ENCODE results near the gene DNAJC28.

DNAJC28 gene

DNA sequence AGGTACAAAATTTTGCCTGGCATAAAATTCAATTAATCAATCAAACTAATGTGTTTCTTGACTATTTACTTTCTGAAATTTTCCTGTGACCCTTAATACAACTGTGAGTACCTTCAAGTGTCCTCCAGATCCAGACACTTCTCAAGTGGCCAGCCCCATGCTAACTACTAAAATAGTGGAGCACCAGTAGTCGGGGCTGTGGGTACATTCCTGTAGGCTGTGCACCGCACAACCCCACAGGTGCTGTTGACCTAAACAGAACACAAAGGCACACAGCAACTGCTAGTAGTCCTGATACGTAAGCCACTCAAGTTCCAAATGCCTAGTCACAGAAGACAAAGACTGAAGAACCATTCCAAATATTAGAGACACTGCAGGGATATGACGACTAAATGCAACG lies 48.3 kb downstream of the DNAJC28 start:
- TF ChIP-seq, protein P1, sequence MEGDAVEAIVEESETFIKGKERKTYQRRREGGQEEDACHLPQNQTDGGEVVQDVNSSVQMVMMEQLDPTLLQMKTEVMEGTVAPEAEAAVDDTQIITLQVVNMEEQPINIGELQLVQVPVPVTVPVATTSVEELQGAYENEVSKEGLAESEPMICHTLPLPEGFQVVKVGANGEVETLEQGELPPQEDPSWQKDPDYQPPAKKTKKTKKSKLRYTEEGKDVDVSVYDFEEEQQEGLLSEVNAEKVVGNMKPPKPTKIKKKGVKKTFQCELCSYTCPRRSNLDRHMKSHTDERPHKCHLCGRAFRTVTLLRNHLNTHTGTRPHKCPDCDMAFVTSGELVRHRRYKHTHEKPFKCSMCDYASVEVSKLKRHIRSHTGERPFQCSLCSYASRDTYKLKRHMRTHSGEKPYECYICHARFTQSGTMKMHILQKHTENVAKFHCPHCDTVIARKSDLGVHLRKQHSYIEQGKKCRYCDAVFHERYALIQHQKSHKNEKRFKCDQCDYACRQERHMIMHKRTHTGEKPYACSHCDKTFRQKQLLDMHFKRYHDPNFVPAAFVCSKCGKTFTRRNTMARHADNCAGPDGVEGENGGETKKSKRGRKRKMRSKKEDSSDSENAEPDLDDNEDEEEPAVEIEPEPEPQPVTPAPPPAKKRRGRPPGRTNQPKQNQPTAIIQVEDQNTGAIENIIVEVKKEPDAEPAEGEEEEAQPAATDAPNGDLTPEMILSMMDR (IDR thresholded peaks at IDR 0.05): no peak

DNA sequence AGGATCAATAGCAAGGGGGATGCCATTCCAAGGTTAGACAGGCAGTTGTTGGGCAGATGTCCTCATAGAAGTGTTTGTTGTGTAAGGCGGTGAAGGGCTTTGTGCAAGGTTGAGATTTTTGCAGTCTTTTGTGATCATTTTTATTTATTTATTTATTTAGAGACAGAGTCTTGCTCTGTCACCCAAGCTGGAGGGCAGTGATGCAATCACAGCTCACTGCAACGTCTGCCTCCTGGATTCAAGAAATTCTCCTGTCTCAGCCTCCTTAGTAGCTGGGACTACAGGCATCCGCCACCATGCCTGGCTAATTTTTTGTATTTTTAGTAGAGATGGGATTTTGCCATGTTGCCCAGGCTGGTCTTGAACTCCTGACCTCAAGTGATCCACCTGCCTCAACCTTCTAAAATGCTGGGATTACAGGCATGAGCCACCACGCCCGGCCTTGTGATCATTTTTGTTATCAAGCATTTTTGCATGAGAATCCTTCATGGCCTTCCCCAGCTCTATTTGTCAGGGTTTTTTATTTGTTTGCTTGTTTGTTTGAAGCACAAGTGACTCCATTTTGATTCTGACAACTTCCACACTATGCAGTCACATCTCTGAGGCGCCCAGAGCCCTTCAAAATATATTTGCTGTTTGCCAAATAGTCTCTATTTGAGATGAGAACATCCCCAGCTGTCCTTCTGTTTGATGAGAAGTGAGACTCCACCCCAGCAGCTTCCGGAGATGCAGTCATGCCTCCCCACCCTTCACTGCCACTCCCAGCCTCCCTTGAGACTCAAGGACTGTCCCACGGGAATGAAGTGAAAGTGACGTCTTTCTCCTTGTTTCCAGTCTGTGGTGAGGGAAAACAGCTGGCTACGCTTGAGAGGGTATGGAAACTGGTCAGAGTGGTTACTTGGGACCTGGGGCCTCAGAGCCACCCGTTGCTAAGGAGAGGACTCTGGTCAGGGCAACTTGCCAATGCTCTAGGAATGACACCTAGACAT lies 49.7 kb downstream of the DNAJC28 start:
- TF ChIP-seq, protein P1 (IDR thresholded peaks at IDR 0.05): no peak
